Activated CD4-positive, alpha-beta T cell treated with anti-CD3 and anti-CD28 coated beads, Interleukin-2, amount 50 U/mL, for 1 hour (primary cell): ENCODE results near the gene CTNNBL1.

Source experiments
- DNase-seq: peaks from one replicate; pipeline ENCODE4 v3.0.0-alpha.2; 2020

Gene CTNNBL1

GRCh38 chr20:37777988-37778659, 84.3 kb downstream of the CTNNBL1 start:
- no peak for DNase-seq

GRCh38 chr20:37781626-37782025, 87.8 kb downstream of the CTNNBL1 start:
- no peak for DNase-seq

- DNase-seq: no peak
These were observed 92.2 kb downstream of the CTNNBL1 start for GRCh38 chr20:37786043-37786442.

GRCh38 chr20:37789408-37789807, 95.6 kb downstream of the CTNNBL1 start:
- no peak for DNase-seq

DNA sequence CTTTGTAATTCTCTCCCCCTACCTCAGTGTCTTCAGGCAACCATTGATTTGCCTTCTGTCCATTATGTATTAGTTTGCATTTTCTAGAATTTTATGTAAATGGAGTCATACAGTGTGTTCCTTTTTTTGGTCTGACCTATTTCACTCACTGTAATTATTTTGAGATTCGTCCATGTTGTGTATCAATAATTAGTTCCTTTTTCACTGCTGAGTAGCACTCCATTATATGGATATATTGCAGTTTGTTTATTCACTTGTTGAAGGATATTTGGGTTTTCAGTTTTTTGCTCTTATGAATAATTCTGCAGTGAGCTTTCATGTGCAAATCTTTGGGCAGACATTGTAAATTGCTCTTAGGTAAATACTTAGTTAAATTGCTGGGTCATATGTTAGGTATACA, 97.1 kb downstream of the CTNNBL1 start:
- DNase-seq: no peak

DNA sequence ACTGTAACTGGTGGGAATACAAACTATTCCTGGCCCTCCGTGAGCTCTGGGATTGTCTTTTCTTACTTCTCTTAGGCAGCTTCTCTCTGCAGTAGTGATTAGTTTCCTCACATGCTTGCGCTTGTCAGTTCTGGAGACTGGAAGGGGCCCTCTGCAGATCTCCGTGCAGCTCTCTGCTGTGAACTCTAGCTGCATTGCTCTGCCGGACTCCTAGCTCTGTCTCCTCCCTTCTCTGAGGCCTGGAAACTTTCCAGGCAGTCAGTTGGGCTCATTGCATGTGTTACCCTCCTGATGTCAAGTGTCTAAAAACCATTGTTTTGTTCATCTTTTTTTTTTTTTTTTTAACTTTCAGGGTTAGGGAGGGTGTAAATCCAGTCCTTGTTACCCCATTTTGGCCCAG, 102.3 kb downstream of the CTNNBL1 start:
- no peak for DNase-seq

- no peak for DNase-seq
These were observed 102.9 kb downstream of the CTNNBL1 start for GRCh38 chr20:37796733-37797132.

DNA sequence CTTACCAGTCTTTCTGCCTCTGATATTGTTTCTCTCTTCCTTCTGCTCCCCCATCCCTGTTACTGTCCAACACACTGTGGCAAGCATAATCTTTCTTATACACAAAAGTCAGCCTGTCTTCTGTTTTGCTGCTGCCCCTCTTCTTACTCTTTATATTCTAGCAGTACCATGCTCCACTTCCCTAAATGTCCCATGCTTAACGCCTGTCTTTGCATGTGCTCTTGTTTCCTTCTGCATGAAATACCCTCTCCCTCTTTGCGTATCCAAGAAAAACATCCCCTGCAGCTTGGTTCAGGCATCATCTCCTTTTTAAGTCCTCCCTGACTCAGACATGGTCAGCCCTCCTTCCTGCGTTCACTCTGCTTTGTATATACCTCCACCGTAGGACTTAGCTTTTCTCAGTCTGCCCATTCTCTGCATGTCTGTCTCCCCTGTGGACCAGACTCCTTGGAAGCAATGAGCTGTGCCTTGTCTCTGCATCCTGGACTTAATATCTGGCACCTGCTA, 103.9 kb downstream of the CTNNBL1 start:
- no peak for DNase-seq

DNA sequence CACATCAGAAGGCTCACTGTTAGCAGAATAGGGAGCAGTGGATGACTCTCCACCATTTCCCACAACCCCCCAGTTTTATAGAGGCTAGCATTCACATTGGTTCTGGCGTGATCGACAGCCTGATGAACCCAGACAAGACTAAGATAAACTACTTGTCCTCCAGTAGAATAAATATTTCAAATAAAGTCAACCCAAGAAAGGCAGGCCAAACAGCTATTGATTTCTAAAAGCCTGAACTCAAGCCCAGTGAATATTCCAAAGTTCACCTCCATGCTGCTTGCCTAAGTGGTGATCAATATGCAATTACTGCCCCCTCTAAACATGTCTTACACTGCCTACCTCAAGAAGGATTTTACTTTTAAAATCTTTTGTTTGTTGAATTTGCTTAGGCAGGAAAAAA, 104.5 kb downstream of the CTNNBL1 start:
- DNase-seq: no peak

- no peak for DNase-seq
These were observed 106.8 kb downstream of the CTNNBL1 start for GRCh38 chr20:37800618-37801017.

DNA sequence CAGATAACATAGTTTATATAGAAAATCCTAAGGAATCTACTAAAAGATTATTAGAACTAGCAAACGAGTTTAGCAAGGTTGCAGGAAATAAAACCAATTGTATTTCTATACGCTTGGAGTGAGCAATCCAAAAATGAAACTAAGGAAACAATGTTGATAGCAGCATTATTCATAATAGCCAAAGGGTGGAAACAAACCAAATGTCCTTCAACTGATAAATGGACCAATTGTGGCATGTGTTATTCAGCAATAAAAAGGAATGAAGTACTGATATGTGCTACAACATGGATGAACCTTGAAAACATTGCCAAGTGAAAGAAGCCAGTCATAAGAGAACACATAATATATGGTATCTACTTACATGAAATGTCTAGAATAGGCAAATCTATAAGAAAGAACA, 108.1 kb downstream of the CTNNBL1 start:
- DNase-seq: no peak

- DNase-seq: no peak
These were observed 109.8 kb downstream of the CTNNBL1 start for GRCh38 chr20:37803438-37804307.

DNA sequence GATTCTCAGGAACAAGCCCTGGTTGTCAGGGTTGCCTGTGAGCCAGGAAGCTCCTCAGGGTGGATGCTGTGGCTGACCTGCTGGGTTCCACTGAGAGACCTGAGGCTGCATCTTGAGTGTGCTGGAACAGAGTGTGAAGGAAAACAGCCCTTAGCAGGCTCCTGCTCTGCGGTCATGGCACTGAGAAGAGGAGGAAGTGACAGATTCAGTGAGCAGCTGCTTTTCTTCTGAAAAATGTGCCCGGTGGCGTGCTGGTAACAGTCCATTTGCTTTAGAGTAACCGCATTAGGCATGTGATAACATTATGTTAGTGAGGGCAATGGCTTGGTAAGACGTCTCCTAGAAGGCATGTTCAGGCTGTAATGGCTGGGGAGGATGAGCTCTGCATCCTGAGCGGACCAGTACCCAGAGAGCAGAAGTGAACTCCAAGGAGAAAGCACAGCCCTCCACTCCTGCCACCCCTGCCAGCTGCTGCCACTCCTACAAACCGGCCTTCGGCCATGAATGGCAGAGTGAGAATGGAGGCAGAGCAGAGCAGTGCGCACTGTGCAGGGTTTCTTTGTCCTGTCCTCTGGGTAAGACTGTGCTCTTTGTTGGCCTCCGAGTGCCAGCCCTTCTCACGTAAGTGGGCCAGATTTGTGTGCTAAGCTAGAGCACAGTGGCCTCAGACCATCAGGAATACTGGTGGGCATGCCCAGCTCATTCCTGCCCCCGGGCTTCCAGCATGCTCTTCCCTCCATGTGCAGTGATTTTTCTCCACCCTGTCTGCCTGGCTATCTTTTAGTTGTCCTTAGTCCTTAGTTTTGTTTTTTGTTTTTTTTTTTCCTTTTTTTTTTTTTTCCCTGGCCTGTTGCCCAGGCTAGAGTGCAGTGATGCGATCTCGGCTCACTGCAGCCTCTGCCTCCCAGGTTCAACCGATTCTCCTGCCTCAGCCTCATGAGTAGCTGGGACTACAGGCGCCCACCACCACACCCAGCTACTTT, 111.0 kb downstream of the CTNNBL1 start:
- no peak for DNase-seq

DNA sequence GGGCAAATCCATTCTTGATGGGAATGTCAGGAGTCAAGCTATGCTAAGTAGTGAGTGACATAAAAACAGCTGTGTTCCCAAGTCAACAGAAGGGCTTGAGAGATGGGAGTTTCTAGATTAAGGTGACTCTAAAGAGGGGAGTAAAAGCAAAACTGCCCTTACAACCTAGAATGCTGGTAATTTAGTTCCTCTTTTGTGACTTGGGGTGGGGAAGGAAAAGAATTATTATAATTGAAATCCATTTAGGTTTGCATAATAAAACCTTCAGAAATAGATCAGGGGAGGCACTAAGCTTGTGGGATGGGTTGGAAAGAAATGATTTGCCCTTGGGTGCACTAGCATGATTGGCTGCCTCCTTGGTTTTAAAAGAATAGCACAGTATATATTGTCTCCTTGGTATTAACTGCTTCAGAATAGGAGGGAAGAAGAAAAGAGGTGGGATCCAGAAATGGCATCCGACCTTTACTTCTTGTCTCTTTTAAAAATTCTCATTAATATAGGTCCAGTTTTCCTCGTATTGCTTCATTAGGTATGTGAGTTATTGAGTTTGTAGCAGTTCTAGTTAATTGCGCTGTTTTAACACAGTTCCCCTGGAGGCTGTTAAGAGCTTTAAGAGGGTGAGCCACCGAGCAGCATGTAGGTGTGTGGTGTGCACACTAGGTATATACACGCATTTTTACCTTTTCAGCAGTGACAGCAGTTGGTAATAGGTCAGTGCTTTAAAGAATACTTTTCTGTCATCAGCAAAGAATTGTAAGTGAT, 113.8 kb downstream of the CTNNBL1 start:
- no peak for DNase-seq

DNA sequence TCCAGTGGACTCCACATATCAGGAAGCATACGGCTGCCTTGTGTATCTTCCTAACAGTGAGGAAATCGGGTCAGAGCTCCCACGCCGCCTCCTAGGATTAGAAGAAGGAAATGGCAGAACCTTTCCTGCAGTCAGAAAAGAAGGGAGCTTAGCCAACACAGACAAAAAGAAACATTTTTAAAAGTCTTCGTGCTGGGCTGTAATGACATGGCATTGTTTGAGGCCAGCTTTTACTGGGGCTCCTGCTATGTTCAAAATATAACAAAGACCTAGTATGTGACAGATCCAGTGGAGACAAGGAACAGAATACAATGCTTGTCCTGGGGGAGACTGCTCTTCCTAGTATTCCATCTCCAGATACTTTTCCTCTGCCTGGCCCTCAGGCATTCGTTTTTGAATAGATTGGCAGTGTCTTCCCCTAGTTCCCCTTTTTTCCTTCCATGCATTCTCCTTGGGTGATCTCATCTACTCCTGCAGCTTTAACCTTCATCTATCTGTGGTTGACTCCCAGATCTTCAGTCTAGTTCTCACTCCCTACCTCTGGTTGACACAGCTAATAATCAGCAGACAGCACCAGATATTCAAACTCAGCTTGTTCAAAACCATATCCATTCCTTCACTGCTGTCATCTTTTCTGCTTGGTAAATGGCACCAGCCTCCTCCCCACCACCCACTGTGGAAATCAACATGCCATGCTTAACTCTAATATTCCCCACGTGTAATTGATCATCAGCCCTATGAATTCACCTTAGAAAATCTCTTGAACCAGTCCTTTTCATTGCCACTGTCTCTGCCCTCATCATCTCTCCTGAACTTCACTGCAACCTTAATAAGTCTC, 114.6 kb downstream of the CTNNBL1 start:
- no peak for DNase-seq

DNA sequence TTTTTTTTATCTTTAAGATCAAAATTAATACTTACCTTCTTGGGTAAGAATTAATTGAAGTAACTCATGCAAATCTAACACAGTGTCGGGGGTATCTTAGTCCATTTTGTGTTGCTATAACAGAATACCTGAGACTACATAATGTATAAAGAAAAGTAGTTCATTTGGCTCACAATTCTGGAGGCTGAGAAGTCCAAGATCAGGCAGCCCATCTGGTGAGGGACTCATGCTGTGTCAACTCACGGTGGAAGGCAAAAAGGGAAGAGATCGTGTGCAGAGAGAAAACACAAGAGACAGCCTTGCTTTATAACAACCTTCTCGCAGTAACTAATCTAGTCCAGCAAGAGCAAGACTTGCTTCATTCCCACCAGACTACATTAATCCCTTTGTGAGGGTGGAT, 116.2 kb downstream of the CTNNBL1 start:
- DNase-seq: no peak

DNA sequence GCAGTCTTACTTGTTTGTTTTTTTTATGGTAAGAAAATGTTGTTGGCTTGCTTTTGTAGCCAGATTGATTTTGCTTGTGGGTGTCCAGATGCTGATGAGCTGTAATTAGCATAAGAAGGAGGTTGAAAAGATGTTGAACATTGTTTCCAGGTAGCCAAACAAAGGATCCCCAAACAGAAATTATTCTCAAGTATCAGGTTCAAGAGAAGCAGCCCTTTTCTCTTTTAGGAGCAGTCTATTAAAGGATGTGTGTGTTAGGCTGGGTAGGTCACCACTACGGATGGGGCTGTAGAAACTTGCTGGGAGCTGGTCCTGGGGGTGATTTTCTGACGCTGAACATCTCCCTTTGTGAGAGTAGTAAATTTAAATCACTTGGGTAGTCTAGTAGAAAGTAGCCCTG, 122.2 kb downstream of the CTNNBL1 start:
- DNase-seq: no peak

- no peak for DNase-seq
These were observed 122.9 kb downstream of the CTNNBL1 start for GRCh38 chr20:37816726-37817125.

DNA sequence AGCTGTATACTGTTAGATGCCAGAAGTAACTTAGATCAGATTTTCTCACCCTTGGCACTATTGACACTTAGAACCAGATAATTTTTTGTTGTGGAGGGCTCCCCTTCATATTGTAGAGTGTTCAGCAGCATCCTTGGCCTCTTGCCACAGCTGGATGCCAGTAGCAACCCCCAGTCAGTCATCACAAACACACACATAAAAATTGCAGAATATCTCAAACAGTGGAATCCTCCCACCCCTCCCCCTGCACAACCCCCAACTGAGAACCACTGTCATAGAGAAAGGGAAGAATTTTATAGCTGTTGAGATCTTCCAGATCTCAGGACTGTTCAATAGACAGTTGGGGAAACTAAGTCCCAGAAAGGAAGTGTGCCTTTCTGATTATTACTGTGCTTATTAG, 127.9 kb downstream of the CTNNBL1 start:
- no peak for DNase-seq

DNA sequence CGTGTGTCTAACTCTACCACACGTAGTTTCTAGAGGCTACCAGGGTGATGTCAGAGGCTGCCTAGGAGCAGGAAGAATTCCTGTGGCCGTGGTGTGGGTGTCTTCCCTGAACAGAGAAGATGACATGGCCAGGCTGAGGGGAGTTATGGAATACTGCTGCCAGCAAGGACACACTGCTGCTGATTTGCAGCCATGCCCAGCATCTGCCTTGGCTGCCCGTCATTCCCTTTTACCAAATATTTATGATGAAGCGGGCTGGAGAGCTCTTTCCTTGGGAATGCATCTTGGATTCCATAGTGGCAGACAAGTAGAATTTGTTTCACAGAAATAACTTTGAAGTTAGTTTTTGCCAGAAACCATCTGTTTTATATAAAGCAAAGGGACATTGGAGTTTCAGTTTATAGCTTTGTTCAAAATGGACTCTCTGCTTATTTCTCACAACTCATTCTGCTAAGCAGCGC, 128.3 kb downstream of the CTNNBL1 start:
- no peak for DNase-seq
